ENCODE results near the gene ATAD1.
"Not testable (repeated sequence)": the region's sequence is repeated elsewhere in the genome, so short reads cannot be mapped to it uniquely, and the experiment has no call there.

ATAD1 gene

GRCh38 chr10:87801813-87802435 lies 16.1 kb downstream of the ATAD1 start:
- DNase-seq = not testable (repeated sequence)

- DNase-seq = no peak
Observed at GRCh38 chr10:87799860-87800259, 18.2 kb downstream of the ATAD1 start.

GRCh38 chr10:87798082-87798481 lies 19.9 kb downstream of the ATAD1 start:
- no peak for DNase-seq

GRCh38 chr10:87794285-87794684 lies 23.7 kb downstream of the ATAD1 start:
- DNase-seq = no peak

GRCh38 chr10:87790185-87790584 lies 27.8 kb downstream of the ATAD1 start:
- no peak for DNase-seq

GRCh38 chr10:87786421-87786820 lies 31.6 kb downstream of the ATAD1 start:
- DNase-seq = no peak

GRCh38 chr10:87782721-87783120 lies 35.3 kb downstream of the ATAD1 start:
- DNase-seq = no peak

GRCh38 chr10:87781545-87781944 lies 36.5 kb downstream of the ATAD1 start:
- DNase-seq = no peak

GRCh38 chr10:87776328-87776727 lies 41.7 kb downstream of the ATAD1 start:
- no peak for DNase-seq

- no peak for DNase-seq
Observed at GRCh38 chr10:87775766-87776165, 42.3 kb downstream of the ATAD1 start.

GRCh38 chr10:87771871-87772500 lies 46.0 kb downstream of the ATAD1 start:
- no peak for DNase-seq

- no peak for DNase-seq
Observed at GRCh38 chr10:87767253-87767652, 50.8 kb downstream of the ATAD1 start.

GRCh38 chr10:87765666-87766376 lies 52.2 kb downstream of the ATAD1 start:
- DNase-seq = no peak

GRCh38 chr10:87764072-87764934 lies 53.7 kb downstream of the ATAD1 start:
- no peak for DNase-seq

GRCh38 chr10:87763086-87763861 lies 54.8 kb downstream of the ATAD1 start:
- DNase-seq = no peak

- no peak for DNase-seq
Observed at GRCh38 chr10:87761892-87762291, 56.1 kb downstream of the ATAD1 start.

GRCh38 chr10:87761153-87761552 lies 56.9 kb downstream of the ATAD1 start:
- DNase-seq = no peak

- DNase-seq = no peak
Observed at GRCh38 chr10:87760195-87760905, 57.7 kb downstream of the ATAD1 start.

- no peak for DNase-seq
Observed at GRCh38 chr10:87759551-87759950, 58.5 kb downstream of the ATAD1 start.

- no peak for DNase-seq
Observed at GRCh38 chr10:87757685-87758084, 60.3 kb downstream of the ATAD1 start.

- no peak for DNase-seq
Observed at GRCh38 chr10:87753995-87754866, 63.8 kb downstream of the ATAD1 start.
